Lower leg skin (tissue), 3 donors: Measurements from ENCODE around the gene CNOT4.

Source experiments
- CTCF ChIP-seq, 3 donors: fragments of 450-650 bp; IDR thresholded peaks; one replicate each; pipeline ENCODE4 v1.5.1; 2016; ENCODE audit warnings: antibody characterized with exemption in 3 of 3, mild to moderate bottlenecking in 3 of 3, moderate library complexity in 2 of 3
- POLR2A ChIP-seq, 2 donors: fragments of 450-650 bp; IDR thresholded peaks; one replicate each; pipeline ENCODE4 v1.6.1; 2016 to 2017; ENCODE audit warnings: antibody characterized with exemption in 2 of 2, mild to moderate bottlenecking in 1 of 2, moderate library complexity in 1 of 2

- TF ChIP-seq POLR2A (IDR thresholded peaks at IDR 0.05) = no peak
- TF ChIP-seq CTCF (IDR thresholded peaks at IDR 0.05) = no peak
These were observed 31.1 kb upstream of the CNOT4 start for GRCh38 chr7:135541029-135541428.
